ENCODE data around the gene TFCP2L1.

Gene TFCP2L1

DNA sequence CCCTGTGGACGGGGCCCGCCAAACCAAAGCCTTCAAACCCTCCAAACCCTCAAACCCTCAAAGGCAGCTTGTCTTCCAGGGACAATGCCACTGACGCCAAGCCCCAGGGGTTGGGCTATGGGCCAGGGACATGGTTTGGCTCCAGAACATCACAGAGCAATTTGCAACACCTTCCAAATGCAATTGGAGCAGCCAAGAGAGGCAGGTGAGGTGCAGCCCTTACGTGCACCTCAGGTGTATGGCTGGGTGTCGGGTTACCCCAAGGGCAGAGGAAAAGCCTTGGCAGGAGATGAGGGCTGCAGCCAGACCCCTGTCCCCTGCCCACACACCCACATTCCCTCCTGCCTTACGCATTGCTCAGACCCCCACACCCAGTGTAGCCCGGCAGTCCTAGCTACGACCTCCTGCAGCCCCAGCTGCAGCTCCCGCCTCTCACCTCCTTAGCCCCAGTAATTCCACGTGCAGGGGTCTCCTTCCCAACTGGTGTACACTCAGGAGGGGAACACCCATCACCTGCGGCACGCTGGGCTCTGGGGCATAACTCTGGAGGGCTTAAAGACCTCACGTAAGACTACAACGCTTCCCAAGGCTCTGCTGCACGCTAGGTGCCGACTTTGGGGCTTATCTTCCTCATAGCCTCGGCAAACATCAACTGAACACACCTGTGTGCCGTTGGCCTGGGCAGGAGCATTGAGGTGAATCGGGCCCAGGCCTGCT, 88.7 kb downstream of the TFCP2L1 start:
- no peak for DNase-seq (ENCODE audit: low read depth)

DNA sequence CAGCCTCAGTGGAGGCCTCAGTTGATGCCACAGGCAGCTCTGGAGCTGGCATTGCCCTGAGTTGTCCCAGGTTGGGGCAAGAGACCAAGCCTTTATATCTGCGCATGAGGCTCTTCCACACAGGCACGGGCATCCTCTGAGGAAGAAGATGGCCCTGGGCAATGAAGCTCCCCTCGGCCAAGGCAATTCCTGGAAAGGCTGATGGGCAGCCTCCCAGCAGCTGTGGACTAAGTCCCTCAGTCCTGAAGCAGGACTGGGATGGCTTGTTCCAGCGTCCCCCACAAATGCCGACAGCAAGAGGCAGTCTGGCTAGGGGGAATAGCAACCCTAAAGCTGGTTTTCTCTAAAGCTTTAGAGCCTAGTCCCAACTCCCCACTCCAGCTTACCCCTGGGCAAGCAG, 90.0 kb downstream of the TFCP2L1 start:
- DNase-seq (ENCODE audit: low read depth) = no peak

DNA sequence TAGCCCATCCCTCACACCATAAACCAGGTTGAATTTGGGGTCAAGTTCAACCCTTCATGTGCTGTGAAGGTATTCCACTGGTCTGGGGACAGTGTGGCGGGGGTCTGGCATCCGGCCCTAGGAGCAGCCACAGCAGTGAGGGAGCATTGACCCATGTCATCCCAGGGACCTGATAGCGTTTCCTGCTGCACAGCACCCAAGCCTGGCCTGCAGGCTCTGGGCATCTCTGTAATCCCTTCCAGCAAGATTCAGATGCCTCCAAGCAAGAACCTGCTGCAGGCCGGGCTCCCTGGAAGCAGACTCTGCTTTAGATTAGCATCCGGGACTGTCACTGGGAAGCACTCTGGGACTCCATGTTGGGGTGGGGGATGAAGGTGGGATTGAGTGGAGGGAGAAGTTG, 90.4 kb downstream of the TFCP2L1 start:
- DNase-seq (ENCODE audit: low read depth) = no peak

DNA sequence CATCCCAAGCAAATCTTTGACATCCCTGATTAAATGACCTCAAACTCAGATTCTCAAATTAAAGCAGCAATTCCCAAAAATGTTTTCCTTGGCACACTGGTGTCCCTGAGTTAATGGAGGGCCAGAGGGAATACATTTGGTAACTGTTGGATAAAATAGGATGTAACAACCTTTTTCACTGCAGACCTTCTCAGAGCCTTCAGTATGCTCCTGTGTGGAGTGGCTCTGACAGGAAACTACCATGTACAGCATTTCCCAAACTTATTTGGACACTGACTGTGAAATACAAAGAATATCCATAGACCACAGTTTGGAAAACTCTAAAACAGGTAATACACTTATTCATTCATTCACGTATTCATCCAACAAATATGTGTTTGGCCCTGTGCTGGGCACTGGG, 91.8 kb downstream of the TFCP2L1 start:
- no peak for DNase-seq (ENCODE audit: low read depth)

DNA sequence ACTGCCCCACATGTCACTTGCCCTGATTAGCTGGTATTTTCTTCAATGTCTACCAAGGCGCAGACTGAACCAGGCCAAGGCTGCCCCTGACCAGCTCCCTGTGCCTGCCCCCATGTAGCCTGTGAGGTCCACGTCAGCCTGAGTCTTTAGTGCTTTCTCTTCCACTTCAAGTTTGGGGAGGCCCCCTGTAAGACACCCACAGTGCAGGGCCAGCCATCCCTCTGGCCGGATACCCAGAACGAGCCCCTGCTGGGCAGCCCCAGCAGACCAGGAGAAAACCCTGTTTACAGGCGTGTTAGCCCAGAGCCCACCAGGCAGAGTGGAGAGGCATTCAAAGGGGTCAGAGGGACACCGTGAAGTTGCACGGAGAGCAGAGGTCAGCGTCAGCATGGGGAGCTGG, 92.4 kb downstream of the TFCP2L1 start:
- no peak for DNase-seq (ENCODE audit: low read depth)

DNA sequence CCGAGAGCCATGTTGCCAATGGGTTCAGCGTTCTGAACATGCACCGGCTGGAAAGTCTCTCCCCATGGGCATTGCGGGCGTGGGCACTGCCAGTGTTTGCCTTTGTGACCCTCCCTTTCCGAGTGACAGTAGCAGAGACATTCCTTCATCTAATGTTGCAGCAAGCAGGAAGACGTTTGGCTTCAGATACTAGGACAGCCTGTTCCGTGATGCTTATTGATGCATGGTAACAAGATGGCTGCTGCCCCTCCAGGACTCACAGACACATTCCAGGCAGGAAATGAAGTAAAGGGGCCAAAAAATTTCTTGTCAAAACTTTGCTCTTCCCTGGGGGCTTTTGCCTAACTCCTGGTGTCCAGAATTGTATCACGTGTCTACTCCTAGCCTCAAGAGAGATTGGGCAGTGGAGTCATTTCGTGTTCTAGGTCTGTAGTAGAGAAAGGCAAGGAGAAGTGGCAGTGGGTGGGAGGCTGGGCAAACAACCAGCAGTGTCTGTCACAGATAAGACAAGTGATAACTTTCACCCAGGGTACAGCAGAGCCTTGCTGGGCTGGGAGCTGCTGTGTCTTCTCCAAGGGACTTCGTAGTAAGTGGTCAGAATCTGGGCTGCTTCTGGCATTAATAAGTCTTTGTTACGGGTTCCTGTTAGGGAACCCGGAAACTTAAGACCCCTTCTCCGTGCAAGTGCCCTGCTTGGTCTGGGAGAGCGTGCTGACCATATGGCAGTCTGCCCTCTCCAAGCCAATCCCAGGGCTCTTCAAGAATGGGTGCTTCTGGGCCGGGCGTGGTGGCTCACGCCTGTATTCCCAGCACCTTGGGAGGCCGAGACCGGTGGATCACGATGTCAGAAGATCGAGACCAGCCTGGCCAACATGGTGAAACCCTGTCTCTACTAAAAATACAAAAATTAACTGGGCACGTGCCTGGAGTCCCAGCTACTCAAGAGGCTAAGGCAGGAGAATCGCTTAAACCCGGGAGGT, 93.5 kb downstream of the TFCP2L1 start:
- DNase-seq (ENCODE audit: low read depth) = no peak

DNA sequence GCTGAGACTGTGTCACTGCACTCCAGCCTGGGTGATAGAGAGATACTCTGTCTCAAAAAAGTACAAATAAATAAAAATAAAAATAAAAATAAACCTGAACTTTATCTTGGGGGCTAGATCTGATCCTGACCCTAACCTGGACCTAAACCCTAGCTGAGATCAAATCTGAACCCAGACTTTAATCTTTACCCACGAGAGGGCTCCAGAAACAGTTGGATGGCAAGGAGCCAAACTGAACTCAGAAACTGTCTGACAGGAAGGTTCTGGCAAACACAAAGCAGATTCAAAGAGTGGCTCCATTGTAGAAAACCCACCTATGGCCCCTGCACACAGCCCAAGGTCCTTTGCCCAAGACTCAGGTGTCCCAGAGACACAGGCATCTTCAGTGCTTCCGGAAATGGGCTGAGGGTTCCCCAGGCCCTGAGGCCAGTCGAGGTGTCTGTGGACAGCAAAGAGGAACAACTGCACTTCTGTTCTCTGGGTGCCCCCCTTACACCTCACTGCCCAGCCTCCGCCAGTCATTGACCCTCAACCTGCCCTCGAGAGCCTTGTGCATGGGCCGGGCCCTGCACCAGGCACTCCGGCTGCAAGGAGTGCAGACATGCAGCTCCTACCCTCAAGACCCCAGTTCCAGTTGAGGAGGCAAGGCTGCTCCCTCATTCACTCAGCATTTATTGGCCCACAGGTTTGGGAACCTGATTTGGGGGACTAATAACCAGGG, 95.2 kb downstream of the TFCP2L1 start:
- no peak for DNase-seq (ENCODE audit: low read depth)

DNA sequence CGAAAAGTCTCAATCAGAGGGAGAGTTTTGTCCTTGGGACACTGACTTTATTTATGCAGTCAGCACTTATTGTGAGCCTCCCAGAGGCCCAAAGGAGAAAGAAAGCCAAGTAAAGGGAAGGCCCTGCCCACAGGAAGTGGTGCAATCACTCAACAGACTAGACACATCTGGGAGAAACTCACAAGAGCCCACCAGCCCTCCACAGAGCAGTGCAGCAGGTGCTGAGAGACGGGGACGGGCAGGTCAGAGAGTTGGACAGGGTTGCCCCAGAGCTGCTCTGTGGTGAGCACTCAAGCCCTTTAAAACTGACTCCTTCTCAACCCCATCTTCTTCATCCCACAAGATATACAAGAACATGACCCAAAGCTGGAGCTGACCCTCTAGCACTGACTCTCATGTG, 96.0 kb downstream of the TFCP2L1 start:
- DNase-seq (ENCODE audit: low read depth) = no peak

DNA sequence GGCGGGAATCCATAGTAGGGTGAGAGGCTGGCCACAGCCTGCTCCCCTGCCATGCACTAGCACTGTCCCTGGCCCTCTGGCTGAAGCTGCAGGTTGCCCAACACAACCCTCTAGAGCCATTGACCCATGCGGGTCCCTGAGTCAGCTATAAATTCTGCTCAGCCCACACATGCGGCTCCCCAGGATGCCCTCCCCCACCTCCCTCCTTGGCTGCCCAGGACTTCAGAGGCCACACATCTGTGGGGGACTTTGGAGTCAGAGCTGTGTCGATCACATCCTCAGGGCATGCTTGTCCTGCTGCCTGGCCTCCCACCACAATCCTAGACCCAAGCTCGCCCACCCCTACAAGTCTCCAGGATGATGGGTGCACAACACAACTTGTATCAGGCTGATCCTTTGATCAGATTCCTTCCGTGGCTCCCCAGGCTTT, 97.0 kb downstream of the TFCP2L1 start:
- DNase-seq (ENCODE audit: low read depth) = no peak

DNA sequence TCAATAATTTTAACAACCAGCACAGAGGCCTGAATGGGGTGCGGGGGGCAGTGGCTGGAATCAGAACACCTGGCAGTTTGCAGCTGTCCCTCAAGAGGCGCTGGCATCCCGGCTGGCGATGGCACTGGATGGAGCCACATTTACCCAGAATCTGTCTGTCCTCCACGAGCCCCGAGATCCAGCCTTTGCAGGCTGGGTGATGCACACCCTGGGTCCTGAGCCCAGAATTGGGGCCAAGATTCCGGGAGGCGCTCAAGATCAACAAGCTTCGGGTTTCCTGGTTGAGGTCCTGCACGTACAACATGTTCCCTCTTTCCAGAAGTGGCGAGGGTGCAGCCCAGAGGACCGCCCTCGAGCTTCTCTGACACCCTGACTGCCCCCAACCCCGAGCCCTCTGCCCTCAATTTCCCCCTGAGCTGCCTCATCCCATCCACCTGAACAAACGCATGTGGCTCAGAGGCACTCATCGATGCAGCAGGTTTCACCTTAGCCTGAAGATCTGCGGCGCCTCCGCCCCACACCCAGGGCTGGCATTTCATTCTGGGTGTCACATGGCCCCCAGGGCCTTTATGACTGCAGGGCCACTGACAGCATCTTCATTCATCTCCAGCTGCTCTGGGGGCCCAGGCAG, 97.5 kb downstream of the TFCP2L1 start:
- DNase-seq (ENCODE audit: low read depth) = no peak

DNA sequence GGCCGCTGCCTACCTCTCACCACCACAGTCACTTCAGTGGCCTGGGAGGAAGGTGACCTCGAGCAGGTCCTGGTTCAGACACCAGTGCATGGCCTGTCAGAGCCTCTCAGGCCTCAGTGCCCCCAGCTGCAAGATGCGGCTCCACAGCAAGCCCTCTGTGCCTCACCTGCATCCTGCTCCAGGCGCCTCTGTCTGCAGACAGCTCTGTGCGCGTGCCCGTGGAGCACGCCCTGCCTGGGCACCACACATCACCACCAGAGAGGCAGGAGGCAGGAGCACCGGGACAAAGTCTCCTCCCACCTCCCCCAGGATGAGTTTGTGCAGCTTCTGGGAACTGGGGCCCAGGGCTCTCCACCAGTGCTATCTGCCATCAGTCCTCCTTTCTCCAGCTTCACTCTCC, 98.7 kb downstream of the TFCP2L1 start:
- no peak for DNase-seq (ENCODE audit: low read depth)

DNA sequence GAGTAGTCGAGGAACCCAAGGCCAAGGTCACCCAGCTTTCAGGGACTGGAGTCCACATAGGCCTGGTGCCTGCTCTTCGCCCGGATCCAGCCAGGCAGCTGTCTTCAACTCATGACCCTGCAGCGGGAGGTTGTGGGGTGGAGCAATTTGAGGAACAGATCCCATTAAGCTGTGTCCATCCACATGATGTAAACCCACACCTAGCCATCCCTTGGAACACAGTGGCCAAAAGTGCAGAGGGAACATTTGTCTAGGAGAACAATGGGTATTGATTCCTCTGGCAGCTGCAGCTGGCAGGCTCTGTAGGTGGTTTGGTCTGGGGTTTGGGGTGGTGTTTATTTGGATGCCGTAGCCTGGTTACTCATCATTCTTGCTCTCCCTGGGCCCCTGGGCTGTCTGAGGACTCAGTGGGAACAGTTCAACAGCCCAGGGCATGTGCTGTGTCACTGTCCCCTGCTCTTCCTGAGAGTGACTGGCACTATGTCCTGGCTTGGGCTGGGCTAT, 99.4 kb downstream of the TFCP2L1 start:
- DNase-seq (ENCODE audit: low read depth) = no peak

DNA sequence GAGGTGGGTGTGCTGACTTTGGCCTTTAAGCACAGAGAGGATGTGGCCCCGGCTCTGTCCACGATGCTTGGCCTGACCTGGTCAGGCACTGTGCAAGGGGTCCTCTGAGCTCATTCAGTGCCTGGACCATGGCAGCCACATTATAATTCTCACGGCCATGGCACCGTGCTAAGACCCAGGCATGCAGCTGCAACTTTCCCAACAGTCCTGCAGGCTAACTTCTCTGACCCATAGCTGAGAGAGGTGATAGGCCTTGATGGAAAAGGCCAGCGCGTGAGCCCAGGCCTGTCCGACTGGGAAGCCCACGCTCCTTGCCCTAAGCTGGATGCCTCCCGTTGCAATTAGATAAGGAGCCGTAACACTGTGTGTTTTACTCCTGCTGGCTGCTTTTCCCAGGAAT, 99.9 kb downstream of the TFCP2L1 start:
- no peak for DNase-seq (ENCODE audit: low read depth)

DNA sequence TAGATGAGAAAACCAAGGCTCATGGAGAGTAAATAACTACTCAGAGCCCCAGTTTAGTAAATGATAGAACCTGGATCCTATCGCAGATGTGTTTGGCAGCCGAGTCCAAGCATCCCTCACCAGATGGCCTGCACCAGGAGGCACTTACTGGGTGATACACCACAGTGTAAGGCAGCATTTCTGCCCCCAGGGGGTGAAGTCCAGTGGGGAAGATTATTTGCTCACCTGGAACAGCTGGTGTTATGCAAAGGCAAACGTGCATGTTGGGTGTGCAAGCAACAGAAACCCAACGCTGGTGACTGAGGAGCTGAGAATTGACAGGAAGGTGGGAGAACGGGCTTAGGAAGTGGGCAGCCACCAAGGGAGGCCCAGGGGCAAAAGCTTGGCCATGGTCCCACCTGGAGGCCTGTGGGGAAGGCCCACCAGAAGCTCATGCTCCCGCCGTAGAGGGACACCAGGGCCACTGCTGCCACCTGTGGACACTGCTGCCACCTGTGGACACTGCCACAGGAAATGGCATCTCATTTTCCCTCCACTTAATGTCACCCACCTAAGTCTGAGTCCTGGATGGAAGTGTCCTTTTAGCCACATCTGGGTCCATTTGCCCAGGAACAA, 100.6 kb downstream of the TFCP2L1 start:
- DNase-seq (ENCODE audit: low read depth) = no peak

DNA sequence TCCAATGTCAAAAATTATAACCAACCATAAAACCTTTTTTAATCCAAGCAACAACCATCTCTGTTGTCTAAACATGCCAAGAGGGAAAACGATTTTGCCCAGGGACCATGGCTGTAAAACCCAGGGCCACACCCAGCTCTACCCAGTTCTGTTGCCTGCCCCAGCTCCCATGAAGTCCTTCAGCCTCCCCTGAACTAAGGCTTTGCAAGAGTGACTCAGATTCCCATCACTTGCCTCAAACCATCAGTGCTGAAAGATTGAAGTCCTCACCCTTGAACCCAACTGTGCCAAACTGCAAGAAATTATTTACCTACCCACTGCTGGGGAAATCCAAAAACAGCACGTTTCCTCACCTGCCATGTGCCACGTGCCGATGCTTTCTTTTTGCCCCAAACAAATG, 102.5 kb downstream of the TFCP2L1 start:
- DNase-seq (ENCODE audit: low read depth) = no peak

DNA sequence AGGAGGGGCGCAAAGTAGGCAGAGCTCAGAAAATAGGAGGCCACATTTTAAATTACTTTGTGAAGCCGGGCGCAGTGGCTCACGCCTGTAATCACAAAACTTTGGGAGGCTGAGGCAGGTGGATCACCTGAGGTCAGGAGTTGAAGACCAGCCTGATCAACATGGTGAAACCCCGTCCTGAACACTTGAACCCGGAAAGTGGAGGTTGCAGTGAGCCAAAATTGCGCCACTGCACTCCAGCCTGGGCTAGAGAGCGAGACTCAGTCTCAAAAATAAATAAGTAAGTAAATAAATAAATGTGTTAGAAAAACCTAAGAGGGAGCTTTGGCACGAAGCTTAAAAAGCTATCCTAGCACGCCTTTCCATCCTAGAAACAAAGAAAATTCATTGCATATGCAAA, 105.5 kb downstream of the TFCP2L1 start:
- DNase-seq (ENCODE audit: low read depth) = no peak

DNA sequence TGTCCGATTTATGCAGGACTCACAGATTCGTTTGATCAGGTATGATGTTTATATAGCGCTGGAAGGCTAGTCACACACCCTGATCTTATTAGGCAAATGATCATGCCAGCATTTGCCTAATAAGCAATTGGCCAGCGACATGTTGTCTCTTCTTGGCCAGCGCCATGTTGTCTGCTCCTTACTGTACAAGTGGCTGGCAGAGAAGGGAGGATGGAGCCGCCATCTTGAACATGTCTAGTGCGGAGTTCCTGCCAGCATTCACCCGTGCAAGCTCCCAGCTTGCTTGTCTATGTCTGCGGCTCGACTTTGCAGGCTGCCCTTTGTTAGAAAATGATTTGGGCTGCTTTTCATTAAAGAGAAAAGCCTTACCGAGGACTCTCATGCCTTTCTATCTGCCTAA, 106.3 kb downstream of the TFCP2L1 start:
- DNase-seq (ENCODE audit: low read depth) = no peak

DNA sequence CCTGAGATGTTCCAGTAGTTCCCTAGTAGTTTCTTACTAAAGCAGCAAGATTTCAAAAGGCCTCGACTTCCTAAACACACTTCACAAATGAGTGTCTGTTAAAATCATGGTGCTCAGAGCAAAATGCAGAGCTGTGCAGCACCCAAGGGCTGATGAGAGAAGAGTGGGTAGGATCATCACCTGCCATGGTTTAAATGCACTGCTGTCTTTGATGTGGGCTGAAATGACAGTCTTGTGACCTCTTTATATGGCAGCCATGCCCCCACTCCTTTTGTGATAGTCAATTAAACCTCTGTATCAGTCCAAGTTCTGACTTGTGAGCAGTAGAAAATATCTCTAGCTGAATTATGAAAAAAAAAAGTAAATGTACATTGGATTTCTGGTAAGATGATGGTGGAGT, 107.1 kb downstream of the TFCP2L1 start:
- no peak for DNase-seq (ENCODE audit: low read depth)

DNA sequence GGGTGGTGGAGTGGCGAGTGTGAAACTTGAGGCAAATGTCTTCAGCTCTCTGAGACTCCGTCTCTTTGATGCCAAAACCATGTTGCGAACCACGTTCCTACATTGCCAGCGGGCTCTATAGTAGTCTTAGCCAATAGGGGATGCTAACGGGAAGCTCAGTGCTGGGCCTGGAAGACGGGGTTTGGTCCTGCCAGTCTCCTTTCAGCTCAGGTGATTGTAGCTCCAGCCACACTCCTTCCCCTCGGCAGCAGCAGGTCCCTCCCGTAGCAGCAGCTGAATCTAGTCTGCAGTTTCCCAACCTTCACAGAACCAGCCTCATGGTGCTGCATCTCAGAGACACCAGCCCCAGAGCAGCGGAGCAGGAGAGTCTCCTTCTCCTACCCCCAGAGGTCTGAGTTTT, 109.7 kb downstream of the TFCP2L1 start:
- DNase-seq (ENCODE audit: low read depth) = no peak

DNA sequence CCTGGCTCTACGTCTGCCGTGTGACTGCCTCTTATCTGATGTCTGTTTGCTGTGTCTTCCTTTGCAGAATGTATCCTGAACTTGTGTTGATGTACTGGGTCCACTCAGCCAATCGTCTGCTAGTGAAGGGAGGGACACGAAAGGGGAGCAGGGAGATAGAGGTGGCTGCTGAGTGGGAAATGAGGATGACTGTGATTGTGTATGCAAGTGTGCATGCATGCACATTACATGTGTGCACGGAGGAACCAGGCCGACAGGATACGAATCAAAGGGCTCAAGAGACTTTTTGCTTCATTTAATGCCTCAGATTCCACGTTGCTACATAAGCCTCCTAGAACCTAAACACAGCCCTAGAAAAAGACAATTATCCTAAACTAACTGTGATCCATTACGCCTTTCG, 111.2 kb downstream of the TFCP2L1 start:
- no peak for DNase-seq (ENCODE audit: low read depth)

DNA sequence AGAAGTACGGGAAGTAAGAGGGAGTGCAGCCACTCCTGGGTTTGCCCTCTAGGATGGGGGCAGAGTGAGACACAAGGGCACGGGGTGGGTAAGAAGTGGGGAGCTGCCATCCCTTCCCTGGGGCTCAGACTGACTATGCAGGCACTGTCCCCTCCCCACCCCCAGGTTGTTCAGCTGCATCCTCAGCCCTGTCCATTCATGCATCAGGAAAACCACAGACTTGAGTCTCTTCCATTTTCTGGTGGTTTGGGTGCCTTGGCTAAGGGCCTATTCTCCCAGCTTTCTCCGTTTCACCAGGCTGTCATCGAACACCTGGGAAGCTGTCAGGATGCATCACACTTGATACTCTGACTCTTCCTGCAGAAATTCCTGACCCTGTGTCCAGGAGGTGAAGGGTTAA, 111.9 kb downstream of the TFCP2L1 start:
- DNase-seq (ENCODE audit: low read depth) = no peak

DNA sequence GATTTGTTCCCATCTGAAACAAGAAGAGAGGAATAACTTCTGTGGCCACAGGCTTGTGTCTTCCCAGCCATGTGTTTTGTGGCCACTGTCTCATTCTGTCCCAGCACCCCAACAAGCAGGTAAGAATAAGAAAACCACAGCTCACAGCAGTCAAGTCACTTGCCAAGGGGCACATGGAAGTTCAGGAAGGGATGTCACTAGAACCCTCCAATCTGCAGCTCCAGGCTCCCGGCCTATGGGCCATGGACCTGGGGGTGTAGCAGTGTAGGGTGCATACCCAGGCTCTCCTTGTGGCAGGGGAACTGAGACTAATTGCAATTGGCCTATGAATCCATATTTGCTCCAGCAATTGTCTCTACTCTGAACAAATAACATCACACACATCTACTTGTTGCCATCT, 112.5 kb downstream of the TFCP2L1 start:
- DNase-seq (ENCODE audit: low read depth) = no peak

All from stimulated activated CD4-positive, alpha-beta T cell treated with anti-CD3 and anti-CD28 coated beads, Interleukin-2, amount 100 ng/mL, for 4 hours (primary cell).